Measurements from ENCODE around the gene PEX16.

DNA sequence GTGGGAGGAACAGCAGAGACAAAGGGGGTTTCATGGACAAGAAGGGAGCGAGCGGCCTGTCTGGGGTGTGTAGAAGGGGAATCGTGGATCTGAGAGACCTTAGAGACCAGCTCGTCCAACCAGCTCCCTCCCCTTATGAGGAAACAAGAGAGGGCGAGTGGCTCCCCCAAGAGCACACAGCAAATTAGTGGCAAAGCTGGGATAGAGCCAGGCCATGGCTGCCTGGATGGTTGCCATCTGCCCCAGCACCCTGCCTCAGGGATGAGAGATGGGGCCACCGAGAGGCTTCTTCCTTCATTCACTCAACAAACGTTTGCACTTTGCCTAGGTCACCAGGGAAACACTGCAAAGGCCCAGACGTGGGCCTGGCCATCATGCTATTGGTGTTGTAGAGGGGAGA is 28.1 kb downstream of the PEX16 start:
- TF ChIP-seq, protein P1, sequence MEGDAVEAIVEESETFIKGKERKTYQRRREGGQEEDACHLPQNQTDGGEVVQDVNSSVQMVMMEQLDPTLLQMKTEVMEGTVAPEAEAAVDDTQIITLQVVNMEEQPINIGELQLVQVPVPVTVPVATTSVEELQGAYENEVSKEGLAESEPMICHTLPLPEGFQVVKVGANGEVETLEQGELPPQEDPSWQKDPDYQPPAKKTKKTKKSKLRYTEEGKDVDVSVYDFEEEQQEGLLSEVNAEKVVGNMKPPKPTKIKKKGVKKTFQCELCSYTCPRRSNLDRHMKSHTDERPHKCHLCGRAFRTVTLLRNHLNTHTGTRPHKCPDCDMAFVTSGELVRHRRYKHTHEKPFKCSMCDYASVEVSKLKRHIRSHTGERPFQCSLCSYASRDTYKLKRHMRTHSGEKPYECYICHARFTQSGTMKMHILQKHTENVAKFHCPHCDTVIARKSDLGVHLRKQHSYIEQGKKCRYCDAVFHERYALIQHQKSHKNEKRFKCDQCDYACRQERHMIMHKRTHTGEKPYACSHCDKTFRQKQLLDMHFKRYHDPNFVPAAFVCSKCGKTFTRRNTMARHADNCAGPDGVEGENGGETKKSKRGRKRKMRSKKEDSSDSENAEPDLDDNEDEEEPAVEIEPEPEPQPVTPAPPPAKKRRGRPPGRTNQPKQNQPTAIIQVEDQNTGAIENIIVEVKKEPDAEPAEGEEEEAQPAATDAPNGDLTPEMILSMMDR (IDR thresholded peaks at IDR 0.05) = no peak
- TF ChIP-seq POLR2A (IDR thresholded peaks at IDR 0.05) = no peak
